Erythroblast (primary cell): ENCODE data around the gene PACS2.
"Not testable (repeated sequence)": the region's sequence is repeated elsewhere in the genome, so short reads cannot be mapped to it uniquely, and the experiment has no call there.

Experiments
- GATA1 ChIP-seq: IDR thresholded peaks from 2 replicates; pipeline ENCODE4 v1.6.1; 2011; ENCODE audit warnings: low read depth, mild to moderate bottlenecking, control low read depth, low read length, moderate library complexity
- POLR2A ChIP-seq: IDR thresholded peaks from 2 replicates; pipeline ENCODE4 v1.6.1; 2011; ENCODE audit warnings: mild to moderate bottlenecking, low read length

- TF ChIP-seq POLR2A, GATA1: not testable (repeated sequence)
Measured at GRCh38 chr14:105301915-105302249, 12.7 kb upstream of the PACS2 start.
